MM.1S (cell line): Measurements from ENCODE around the gene SHFL.

Source experiments
- EZH2 ChIP-seq: fragments of 300-600 bp; sonication (generic); optimal IDR thresholded peaks from 2 replicates; pipeline ENCODE3; 2017; ENCODE audit warnings: low read depth, mild to moderate bottlenecking, antibody characterized with exemption, low read length, mixed read lengths
- EZH2phosphoT487 ChIP-seq: fragments of 300-600 bp; sonication (generic); IDR thresholded peaks from 2 replicates; pipeline ENCODE4 v1.6.1; 2018; ENCODE audit warnings: antibody characterized with exemption, low read length
- TF ChIP-seq, protein P1 (sequence below): fragments of 300-600 bp; sonication (generic); IDR thresholded peaks from 2 replicates; pipeline ENCODE4 v1.5.1; 2016; ENCODE audit warnings: antibody characterized with exemption, low read length, mixed read lengths

DNA sequence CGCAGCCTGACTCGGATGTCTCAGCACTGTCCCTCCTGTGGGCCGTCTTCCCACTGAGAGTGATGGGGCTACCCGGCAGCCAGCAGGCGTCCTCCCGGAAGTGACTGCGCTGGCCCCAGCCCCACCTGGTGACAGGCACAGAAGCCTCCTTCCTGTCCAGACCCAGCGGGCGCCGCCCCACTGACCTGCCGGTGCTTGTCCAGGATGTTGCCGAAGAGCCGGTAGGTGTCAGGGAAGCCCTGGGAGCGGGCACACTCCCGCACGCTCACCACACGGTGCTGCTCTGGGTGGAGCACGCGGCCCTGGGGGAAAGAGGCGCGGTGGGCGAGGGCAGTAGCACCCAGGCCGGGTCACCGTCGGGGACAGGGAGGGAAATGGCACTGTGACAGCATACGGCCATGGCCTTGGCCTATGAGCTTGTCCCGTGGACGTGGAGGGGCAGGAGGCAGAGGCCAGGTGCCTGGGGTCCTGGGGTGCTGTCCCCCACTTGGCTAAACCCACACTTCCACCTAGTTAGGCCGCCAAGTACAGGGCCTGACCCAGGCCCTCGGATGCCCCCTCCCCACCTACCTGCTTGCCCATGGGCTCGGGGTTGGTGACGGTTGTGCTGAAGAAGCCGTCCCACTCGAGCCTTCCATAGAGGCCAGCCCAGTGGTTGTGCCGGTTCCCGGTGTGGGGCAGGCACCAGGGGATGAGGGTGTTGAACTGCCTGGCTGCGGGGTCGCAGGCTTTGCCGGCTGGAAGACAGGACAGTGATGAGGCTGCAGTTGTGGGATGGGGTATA, 49.6 kb downstream of the SHFL start:
- TF ChIP-seq, protein P1, sequence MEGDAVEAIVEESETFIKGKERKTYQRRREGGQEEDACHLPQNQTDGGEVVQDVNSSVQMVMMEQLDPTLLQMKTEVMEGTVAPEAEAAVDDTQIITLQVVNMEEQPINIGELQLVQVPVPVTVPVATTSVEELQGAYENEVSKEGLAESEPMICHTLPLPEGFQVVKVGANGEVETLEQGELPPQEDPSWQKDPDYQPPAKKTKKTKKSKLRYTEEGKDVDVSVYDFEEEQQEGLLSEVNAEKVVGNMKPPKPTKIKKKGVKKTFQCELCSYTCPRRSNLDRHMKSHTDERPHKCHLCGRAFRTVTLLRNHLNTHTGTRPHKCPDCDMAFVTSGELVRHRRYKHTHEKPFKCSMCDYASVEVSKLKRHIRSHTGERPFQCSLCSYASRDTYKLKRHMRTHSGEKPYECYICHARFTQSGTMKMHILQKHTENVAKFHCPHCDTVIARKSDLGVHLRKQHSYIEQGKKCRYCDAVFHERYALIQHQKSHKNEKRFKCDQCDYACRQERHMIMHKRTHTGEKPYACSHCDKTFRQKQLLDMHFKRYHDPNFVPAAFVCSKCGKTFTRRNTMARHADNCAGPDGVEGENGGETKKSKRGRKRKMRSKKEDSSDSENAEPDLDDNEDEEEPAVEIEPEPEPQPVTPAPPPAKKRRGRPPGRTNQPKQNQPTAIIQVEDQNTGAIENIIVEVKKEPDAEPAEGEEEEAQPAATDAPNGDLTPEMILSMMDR = no peak
- TF ChIP-seq EZH2 (no peak), EZH2phosphoT487 (no peak)
